GDM1 (cell line): Measurements from ENCODE around the gene ZNF827.

Experiments
- DNase-seq: peaks from one replicate; lab custom pipeline; 2025; lab: John Stamatoyannopoulos, UW

Gene ZNF827

DNA sequence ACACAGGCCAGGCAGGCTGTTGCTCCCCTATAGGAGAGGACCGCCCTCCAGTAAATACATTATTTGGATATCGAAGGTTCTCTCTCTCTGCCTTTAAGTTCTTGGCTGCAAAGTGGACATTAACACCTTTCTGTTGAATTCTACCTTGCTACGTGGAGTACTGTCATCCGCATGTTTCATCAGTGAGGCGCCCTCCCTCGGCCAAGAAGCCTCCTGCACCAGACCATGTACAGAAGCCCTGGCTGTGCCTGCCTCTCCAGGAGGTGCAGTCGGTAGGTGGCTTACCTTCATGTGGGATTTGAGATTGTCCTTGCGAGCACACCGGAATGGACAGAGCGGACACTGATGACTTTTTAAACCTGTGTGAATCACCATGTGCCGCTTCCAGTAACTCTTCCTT lies 46.7 kb downstream of the ZNF827 start:
- no peak for DNase-seq

DNA sequence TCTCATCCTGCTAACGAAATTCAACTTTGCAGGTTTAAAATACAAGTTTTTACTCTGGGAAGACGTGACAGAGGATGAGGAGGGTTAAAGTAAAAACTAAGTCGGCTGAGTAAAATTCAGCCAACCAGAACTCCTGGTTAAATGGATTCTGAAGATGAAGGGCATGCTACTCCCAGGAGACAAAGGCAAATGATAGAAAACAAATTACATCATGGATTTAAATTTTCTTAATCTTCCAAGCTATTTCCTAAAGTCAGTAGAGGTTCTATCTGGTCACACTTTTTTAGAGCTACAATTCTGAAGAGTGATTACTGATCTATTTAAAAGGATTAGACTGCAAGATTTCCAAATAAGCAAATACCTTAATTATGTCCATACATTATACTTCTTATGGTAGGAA lies 47.9 kb downstream of the ZNF827 start:
- DNase-seq, result no peak

DNA sequence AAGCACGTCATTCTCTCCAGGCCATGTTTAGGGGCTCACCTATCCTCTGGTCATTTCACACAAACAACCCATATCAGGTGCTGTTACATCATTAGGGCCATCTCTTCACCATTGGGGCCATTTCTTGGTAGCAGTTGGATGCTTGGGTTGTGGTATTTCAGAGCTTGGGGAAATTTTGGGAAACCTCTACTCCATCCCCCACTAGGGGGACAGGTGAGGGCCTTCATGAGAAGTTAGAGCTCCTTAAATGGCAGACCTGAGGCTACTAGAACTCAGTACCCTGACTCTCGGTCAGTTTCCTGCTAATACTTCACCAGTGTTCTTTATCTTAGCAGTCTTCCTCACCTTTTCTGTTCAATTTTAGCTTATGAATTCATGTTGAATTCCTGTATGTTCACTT lies 50.2 kb downstream of the ZNF827 start:
- no peak for DNase-seq

DNA sequence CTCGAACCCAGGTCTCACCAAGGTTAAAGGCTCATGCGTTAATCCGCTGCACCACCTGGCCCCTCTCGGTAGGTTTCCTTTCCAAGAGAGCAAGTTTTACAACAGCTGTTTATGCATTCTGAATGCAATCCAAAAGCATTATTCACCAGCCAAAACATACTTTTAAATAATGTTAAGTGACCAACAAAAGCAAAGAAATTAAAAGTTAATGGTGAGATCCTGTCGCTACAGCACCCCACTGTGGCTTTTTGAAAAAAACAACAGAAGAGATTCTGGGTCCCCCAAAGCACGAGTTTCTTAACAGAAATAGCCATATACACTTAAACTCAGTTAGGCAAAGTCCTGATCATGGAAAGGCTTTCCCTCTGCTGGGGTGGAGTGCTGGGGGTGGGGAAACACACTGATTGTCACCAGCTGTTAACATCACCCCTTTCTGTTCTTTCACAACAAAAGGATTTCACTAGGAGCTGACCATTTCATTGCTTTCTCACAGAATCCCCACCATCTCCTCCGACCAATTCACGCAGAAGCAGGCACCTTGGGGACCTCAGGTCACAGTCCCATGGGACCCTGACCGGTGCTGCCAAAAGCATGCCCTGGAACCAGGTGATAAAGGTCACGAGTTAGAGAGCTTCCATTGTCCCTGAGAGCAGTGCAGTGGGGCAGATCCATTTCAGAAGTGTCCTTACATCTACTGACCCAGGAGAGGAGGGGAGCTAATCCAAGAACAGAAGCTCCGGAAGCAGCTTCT lies 51.2 kb downstream of the ZNF827 start:
- DNase-seq, result no peak

DNA sequence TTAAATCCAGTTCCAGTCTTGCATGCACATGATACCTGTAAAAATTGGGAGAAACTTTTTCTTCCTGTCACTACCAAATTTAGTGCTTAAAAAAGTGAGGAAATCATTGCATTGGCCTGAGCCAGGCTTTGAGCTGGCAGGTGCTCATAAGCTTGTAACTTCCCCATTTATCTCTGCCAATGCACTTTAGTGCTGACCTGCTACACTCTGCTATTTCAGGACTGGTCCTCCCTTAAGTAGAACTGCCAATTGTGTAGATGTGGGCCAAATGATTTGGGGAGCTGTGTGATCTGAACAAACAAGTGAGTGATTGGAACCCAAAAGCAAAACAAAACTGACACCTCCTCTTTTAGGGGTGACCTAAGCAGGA lies 51.8 kb downstream of the ZNF827 start:
- no peak for DNase-seq

DNA sequence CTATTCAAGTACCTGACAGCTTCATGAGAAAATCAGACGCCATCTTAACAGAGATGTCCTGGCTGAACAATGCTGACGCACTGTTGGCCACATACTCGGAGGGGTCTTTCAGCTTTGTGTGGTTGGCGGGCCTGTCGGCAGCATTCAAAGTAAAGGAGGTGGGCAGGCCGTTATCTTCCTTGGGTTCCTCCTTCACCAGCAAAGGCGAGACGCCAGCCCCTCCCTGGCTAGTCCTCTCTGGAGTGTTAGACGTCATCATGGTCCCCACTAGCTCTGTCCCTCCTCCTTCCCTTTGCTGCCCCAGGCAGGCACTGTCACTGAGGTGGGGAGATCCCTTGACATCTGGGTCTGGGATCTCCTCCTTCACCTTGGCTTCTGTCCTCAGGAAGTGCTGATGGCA lies 53.0 kb downstream of the ZNF827 start:
- no peak for DNase-seq

DNA sequence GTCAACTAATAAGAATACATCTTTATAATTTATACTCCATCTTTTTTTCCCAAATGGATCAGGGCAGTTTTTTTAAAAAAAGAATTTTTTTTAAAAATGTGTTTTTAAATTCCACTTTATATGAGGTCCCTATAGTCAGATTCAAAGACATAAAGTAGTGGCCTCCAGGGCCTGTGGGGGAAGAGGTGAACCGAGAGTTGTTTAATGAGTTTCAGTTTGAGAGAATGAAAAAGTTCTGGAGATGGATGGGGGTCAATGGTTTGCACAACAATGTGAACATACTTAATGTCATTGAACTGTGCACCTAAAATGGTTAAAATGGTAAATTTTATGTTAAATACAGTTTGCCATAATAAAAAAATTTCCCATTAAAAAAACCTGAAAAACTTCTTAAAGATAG lies 53.8 kb downstream of the ZNF827 start:
- no peak for DNase-seq

DNA sequence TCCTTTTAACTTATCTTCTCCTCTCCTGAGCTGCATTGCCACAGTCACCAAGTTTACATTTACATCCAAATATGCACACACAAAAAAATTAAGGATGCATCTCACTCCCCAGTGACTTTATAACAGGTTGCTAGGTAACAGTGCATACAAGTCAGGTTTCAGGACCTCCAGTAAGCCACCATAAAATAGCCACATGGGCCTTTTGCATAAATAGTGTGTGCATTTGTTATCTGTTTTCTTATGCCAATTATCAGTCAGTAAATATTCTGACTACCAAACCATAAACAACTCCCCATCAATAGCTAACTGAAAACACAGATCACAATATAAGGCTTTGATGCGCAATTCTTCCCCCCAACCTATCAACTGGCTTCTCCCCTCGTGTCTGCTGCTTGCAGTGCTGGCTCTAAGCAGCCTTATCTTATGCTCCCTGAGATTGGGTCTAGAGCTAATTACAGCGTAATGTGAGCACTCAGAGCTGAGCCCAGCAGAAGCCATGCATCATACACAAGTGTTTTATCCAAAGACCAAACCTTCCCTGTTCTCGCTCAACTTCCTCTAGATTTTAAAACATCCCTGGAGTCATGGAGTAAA lies 55.4 kb downstream of the ZNF827 start:
- DNase-seq, result no peak

DNA sequence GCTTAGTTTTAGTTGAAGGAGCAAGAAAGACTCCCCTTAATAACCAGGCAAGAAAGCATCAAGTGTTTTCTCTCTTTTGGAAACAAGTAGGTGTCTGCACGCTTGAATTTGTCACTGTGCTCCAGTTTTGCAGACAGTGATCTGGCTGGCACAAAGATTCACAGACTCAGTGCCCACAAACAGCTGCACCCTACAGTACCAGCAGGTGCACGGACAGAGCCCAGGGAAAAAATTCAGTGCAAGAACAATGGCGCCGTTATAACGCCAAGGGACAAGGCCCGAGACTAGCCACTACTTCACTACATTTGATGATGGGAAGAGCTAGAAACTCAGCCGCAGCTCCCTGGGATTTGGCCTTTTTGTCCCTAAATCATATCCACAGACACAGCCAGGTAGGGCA lies 56.0 kb downstream of the ZNF827 start:
- DNase-seq, result no peak

DNA sequence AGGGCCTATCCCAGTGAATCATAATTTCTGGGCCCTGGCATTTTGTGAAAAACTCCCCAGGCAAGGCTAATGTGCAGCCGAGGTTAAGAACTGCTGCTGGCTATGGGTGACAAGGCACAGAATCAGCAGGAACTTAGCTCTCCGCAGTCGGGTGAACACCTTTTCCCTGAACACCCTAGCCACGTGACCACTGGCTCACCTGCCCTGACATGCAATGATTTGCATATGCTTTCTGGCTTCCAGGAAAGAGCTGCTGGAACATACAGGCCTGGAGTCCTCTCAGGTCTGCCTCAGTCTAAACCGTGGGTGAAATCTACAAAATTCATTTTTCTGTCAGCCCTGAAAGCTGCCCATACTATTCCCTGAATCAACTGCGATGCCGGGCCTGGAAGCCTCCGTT lies 56.6 kb downstream of the ZNF827 start:
- no peak for DNase-seq

DNA sequence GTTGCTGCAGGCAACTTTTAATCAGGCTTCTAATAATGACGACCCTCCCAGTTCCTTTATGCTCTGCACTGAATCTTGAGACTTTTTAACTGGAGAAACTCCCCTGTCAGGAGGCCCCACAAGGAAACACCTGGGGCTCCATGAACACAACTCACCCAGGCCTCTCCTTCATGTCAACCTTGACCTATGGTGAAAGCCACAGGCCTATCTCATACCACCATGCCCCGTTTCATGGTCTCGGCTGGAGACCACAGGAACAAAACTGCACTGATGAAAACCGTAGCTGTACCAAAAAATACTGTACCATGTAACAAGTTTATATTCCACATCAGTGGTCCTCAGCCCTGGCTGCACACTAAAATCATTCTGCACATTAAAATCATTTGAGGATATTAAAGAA lies 57.0 kb downstream of the ZNF827 start:
- no peak for DNase-seq

DNA sequence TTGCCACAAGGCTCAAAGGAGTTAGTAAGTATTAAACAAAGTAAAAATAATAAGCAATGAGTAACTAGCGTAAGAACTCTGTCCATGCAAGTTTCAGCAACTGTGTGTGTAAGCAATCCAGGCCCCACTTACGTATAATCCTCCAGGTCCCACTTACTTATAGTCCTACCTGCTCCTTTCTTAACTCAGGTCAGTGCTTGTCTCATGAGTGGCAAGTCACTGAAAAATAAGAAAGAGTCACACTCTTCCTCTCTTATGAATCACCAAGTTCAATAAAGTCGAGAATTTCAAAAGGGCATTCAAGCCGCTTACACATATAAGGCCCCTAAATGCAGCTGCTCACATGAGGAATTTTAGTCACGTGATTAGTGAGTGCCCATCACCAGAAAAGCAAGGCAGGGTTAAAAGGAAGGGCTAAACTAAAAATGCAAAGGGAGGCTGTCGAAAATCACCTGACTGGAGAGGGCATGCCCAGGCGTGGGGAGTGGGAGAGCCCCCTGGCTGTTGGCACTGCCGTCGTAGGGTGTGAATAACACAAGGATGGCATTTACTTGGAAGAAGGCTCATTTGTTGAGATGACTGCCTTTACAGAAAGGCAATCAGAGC lies 58.2 kb downstream of the ZNF827 start:
- DNase-seq, result no peak

DNA sequence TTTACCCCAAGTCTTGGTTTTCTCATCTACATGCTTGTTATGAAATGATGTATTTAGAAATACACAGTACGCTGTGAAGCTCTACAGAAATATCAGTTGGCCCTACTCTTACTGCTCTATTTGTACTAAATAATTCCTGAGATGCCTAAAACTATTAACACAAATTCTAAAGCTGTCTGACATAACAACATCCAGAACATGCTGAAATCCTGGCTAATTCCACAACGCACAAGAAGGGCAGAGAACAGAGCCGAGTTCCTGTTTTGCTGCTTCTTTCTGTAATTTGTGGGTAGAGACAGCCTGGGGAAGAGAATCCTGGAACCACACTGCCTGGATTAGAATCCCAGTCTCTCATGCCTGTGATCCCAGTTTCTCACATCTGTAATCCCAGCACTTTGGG lies 59.0 kb downstream of the ZNF827 start:
- no peak for DNase-seq

DNA sequence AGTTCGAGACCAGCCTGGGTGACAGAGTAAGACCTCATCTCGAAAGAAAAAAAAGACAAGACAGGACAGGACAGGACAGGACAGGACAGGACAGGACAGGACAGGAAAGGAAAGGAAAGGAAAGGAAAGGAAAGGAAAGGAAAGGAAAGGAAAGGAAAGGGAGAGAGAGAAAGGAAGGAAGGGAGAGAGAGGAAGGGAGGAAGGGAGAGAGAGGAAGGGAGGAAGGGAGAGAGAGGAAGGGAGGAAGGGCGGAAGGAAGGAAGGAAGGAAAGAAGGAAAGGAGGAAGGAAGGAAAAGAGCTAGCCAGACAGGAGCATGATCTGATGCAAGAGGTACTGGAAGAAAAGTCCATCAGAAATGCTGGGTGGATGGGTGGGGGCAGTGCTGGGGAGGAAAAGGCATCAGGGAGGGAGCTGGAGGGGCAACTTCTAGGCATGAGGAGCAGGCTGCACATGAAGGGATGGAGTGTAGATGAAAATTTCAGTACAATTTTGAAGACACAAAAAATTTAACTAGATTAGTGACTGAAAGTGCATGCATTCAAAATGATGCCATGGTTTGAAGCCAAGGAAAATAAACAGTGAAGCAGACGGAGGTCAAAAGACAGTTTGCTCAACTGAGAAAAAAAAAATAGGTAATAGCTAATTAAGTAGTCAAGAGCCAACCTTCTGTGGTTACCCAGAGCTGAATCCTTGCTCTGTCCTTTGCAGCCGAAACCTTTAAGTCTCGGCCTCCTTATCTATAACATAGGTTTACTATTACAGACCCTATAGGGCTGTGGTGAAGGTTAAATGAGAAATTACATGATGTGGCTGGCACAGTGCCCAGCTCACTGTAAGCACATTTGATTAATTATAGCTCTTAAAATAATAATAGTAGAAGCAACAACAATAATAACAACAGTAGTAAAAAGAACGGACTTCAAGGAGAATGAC lies 59.9 kb downstream of the ZNF827 start:
- no peak for DNase-seq

DNA sequence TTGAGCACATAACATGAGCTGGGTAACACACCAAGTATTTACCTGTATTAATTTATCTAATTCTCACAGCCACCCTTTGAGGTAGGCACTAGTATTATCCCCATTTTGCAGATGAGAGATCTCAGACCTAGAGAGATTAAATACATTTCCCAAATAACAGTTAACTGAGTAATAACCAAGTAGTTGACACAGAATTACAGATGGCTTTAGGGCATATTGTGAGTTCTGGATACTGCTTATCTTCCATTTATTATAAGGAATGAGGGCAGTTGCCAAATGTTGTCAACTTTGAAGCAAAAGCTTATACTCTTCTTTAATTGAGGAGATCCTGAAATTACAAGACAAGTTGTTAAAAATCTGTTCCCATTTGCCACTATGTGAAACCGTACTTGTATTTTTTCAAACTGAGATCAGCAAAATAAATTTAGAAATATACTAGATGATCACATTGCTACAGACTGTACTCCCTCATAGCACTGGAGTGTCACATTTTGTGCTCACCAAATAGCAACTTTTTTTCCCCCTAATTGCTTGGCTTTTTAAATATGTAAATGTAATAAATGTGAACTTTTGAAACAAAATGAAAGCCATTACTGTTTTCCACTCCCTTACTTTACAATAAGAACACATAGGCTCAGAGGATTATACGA lies 62.0 kb downstream of the ZNF827 start:
- no peak for DNase-seq

DNA sequence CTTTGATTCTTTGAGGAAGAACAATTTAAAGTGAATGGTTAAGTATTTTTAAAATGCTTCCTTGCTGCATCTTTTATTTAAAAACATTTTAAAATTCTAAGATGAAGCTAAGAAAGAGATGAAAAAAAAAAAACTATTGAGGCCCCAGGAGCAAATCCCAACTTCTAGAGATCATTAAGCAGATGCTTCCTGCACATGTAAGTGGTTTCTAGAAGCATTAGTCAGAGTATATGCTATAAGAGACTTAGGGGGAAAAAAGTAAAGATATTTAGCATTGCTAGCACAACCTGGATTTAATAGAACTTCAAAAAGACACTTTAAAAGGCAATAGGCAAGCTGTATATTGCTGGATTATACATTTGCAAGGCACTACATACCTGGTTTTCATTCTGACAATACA lies 64.7 kb downstream of the ZNF827 start:
- no peak for DNase-seq

DNA sequence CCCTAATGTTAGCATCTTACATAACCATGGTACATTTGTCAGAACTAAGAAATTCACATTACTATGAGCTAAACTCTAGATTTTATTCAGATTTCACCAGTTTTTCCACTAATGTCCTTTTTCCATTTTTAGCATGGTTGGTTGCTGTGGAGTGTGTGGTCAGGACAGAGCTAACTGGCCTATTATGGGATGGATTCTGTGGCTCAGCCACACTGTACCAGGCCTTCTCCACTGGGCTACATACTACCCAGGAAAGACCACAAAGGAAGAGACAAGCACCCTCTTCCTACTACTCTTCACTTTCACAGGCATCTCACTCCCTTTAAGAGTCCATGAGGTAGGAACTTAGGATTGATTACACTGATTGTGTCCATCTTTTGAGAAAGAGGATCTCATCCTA lies 67.4 kb downstream of the ZNF827 start:
- no peak for DNase-seq

DNA sequence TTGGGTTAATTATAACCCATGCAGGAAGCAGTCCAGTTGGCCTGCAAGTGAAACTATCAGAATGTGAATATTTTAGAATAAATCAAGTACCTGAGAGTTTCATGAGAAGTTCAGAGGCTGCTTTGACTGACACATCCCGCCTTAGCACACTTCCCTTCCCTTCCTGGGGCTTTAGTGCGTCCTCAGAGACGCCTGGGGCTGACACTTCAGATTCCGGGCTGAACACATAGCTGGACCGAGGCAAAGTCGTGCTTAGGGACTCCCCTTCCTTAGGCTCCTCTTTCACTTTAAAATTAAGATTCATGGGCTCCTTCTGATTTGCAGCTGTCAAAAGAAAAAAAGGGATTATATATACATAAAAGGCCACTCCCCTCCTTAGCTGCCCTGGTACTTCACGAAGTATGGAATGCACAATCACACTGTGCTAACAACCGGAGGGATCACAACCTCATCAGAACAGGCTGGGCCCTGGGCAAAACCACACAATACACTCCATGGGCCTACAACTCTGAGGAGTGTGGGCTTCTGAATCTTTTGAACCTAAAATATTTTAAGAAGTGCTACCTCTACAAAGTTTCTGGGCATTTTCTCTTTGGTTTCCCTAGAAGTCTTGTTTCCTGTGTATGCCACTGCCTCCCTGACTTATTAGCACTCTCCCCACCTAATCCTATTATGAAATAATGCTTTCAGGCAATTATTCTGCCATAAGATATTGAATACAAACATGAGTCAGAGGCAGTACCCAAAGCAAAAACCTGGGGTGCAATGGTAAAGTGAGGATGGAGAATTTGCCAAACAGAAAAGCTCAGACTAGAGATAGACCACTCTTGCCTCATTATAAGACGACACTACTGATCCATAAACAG lies 68.2 kb downstream of the ZNF827 start:
- no peak for DNase-seq

DNA sequence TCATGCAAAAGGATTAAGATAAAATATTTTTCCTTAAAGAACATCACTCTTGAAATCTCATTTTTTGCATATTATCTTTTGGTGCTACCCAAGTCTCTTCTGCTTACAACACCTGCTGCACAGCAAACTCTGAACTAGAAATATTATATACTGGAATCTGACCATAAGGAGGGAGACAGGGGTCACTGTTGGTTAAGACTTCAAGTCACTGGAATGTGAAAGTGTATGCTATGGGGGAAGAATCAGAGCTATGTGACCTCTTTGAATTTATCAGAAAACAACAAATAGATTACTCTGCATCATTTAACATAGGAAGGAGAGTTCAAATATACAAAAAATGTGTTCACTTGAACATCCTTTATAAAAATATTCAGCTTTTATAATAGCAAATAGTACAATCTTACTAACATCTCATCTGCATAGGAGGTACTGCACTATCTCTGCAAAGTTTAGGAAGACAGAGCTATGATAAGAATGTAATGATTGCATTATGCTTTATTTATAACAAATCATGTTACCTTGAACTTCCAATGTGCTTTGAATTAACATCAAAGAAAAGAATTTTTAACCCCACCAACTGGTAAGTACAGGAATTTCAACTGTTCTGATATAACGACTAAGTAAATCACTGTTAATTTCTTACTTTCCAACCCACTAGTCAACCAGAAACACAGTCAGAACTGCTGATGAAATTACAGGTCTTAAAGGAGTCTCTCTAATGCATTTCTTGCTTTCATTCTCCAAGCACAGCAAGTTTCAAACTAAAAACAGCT lies 69.8 kb downstream of the ZNF827 start:
- DNase-seq, result no peak

DNA sequence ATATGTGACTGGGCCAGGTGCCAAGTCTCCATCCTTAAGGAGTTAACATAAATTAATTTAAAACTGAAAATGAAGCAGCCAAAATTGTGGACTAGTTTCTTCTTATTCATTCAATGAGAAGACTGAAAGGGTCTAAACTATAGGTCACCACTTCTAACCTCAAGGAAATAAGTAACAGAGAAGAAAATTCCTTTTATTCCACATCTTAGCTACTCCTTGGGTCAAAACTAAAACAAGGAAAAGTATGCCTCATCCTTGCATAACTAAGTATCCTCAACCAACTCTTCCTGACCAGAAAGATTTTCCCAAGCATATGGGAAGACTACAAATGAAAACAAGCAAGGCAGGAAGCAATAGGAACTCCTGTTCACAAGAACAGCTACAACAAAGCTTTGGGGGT lies 71.2 kb downstream of the ZNF827 start:
- DNase-seq, result no peak
